HepG2 (cell line): ENCODE measurements around the gene ZNF341. TPM values are rescaled to one million over a fixed set of nuclear protein-coding genes. Genes with fewer than 3 reads are reported as not detected.

ENCODE experiments used
- BORCS8-MEF2B ChIP-seq: sonication (generic); formaldehyde crosslinking; IDR thresholded peaks from 2 replicates; pipeline ENCODE4 v1.8.0; 2022; ENCODE audit warnings: mild to moderate bottlenecking, missing genetic modification reagents
- CEBPZ ChIP-seq: IDR thresholded peaks from 2 replicates; pipeline ENCODE4 v1.6.1; 2012; ENCODE audit warnings: low read length, improper control_type of control experiment
- CENPX ChIP-seq: sonication (generic); formaldehyde crosslinking; IDR thresholded peaks from 2 replicates; pipeline ENCODE4 v1.9.0; 2021; ENCODE audit warnings: mild to moderate bottlenecking, missing genetic modification reagents, moderate library complexity
- EP300 ChIP-seq, 3 experiments: sonication (generic) in 1 of 3; formaldehyde crosslinking in 1 of 3; IDR thresholded peaks; 2 replicates each; pipeline versions ENCODE4 v1.5.1 to v1.6.1; 2011 to 2020; ENCODE audit warnings: low read depth in 2 of 3, low read length in 2 of 3, borderline replicate concordance in 1 of 3, improper control_type of control experiment in 1 of 3, mild to moderate bottlenecking in 1 of 3, missing genetic modification reagents in 1 of 3, moderate library complexity in 1 of 3
- FOXP4 ChIP-seq: sonication (generic); formaldehyde crosslinking; IDR thresholded peaks from 2 replicates; pipeline ENCODE4 v1.4.0; 2020; ENCODE audit warnings: missing genetic modification reagents
- GABPA ChIP-seq, 2 experiments: IDR thresholded peaks; 2 replicates each; pipeline ENCODE4 v1.6.1; 2011 to 2016; ENCODE audit warnings: low read depth in 2 of 2, low read length in 1 of 2, missing biosample characterization in 1 of 2, missing genetic modification characterization in 1 of 2
- HIVEP1 ChIP-seq: sonication (generic); formaldehyde crosslinking; IDR thresholded peaks from 2 replicates; pipeline ENCODE4 v1.4.0; 2020; ENCODE audit warnings: mild to moderate bottlenecking, missing genetic modification reagents
- PTBP1 ChIP-seq: fragments of 200-400 bp; formaldehyde crosslinking; IDR thresholded peaks from 2 replicates; pipeline ENCODE4 v1.6.1; 2018; ENCODE audit warnings: low read length, low read depth; ENCODE audit not compliant: poor library complexity, severe bottlenecking
- ZBTB25 ChIP-seq: IDR thresholded peaks from 2 replicates; pipeline ENCODE4 v1.6.1; 2018; ENCODE audit warnings: missing genetic modification reagents
- ZBTB43 ChIP-seq: sonication (generic); formaldehyde crosslinking; conservative IDR thresholded peaks from 2 replicates; pipeline ENCODE4 v1.4.0; 2020; ENCODE audit warnings: missing genetic modification reagents
- ZBTB8A ChIP-seq: sonication (generic); formaldehyde crosslinking; IDR thresholded peaks from 2 replicates; pipeline ENCODE4 v1.4.0; 2020; ENCODE audit warnings: mild to moderate bottlenecking, low read depth, missing genetic modification reagents, borderline replicate concordance
- ZNF121 ChIP-seq: sonication (generic); formaldehyde crosslinking; IDR thresholded peaks from 2 replicates; pipeline ENCODE4 v1.5.0; 2020; ENCODE audit warnings: mild to moderate bottlenecking, missing genetic modification reagents
- ZNF17 ChIP-seq: sonication (generic); formaldehyde crosslinking; IDR thresholded peaks from 2 replicates; pipeline ENCODE4 v1.5.0; 2020; ENCODE audit warnings: mild to moderate bottlenecking, missing genetic modification reagents
- ZNF547 ChIP-seq: sonication (generic); formaldehyde crosslinking; IDR thresholded peaks from 2 replicates; pipeline ENCODE4 v1.5.1; 2020; ENCODE audit warnings: mild to moderate bottlenecking, missing genetic modification reagents
- ZNF629 ChIP-seq: sonication (generic); formaldehyde crosslinking; conservative IDR thresholded peaks from 2 replicates; pipeline ENCODE4 v1.5.0; 2020; ENCODE audit warnings: missing genetic modification reagents
- ZNF691 ChIP-seq: sonication (generic); formaldehyde crosslinking; IDR thresholded peaks from 2 replicates; pipeline ENCODE4 v1.4.0; 2020; ENCODE audit warnings: missing genetic modification reagents, low read depth, mild to moderate bottlenecking, borderline replicate concordance
- ZNF761 ChIP-seq: sonication (generic); formaldehyde crosslinking; conservative IDR thresholded peaks from 2 replicates; pipeline ENCODE4 v1.4.0; 2020; ENCODE audit warnings: mild to moderate bottlenecking, missing genetic modification reagents
- polyA plus RNA-seq, 8 experiments: library from polyadenylated mRNA; depleted of rRNA in 3 of 8; stranded (reverse) in 7 of 8; unstranded in 1 of 8; fragments of >200 nt; fragmentation: Illumina TruSeq in 4 of 8; extraction: Trizol in 4 of 8; gene quantifications; 2 replicates each; pipeline versions ENCODE4 v1.2.1 to v1.2.3, GENCODE V29; 2011 to 2016; ENCODE audit warnings: low read depth in 4 of 8, missing spikeins in 1 of 8, mixed read lengths in 1 of 8; ENCODE audit not compliant: insufficient read depth in 1 of 8
- total RNA-seq, 5 experiments: library from RNA; depleted of rRNA; stranded (reverse); fragments of >200 nt; fragmentation: Illumina TruSeq; extraction: Trizol; gene quantifications; 2 replicates each; pipeline ENCODE4 v1.2.3, GENCODE V29; 2016; ENCODE audit warnings: low read depth in 1 of 5

ZNF341 gene
- total and polyA plus RNA-seq, 2 of the 13 experiments (the other 11 are each of a cell fraction or from before 2014, with no cell fraction given), result 1.1 to 2.2 TPM

- TF ChIP-seq EP300 (IDR thresholded peaks at IDR 0.05; ENCODE audit: low read depth in 2 of 2, low read length in 2 of 2) (no peak), EP300 (CRISPR knock-in tag; IDR thresholded peaks at IDR 0.05; ENCODE audit: borderline replicate concordance) (peak; percentile 30; the same call in 1 of the 2 replicates), ZBTB43 (CRISPR knock-in tag) (no peak), GABPA (IDR thresholded peaks at IDR 0.05; ENCODE audit: low read depth, low read length) (no peak), GABPA (CRISPR knock-in tag; IDR thresholded peaks at IDR 0.05; ENCODE audit: low read depth) (no peak), ZNF629 (CRISPR knock-in tag) (no peak), ZNF761 (no peak), ZNF547 (no peak), ZBTB25 (CRISPR knock-in tag) (no peak), CENPX (CRISPR knock-in tag) (no peak), PTBP1 (no peak), CEBPZ (no peak), FOXP4 (peak; percentile 20; the same call in 1 of the 2 replicates), BORCS8-MEF2B (CRISPR knock-in tag) (peak; percentile 7; the same call in 1 of the 2 replicates), HIVEP1 (CRISPR knock-in tag) (no peak), ZNF17 (CRISPR knock-in tag) (no peak), ZNF691 (CRISPR knock-in tag) (no peak), ZBTB8A (no peak), ZNF121 (CRISPR knock-in tag) (no peak; the same call in 1 of the 2 replicates)
Measured at GRCh38 chr20:33793011-33793931, 61.5 kb downstream of the ZNF341 start (continued).
